OCI-LY1 (cell line): ENCODE data around the gene REL.

Experiments used
- H2AFZ ChIP-seq: fragments of 200-600 bp; sonication (generic), shearing (Covaris generic); 2 replicates; pipeline ENCODE4 v1.6.0; 2014; ENCODE audit warnings: antibody characterized with exemption, mild to moderate bottlenecking, low read length
- H3F3A ChIP-seq: fragments of 200-600 bp; sonication (generic), shearing (Covaris generic); 2 replicates; pipeline ENCODE4 v1.6.0; 2014; ENCODE audit warnings: mild to moderate bottlenecking, antibody characterized with exemption, low read length, moderate library complexity; ENCODE audit not compliant: insufficient read depth
- H3K27ac ChIP-seq: fragments of 200-600 bp; sonication (generic); 2 replicates; pipeline ENCODE4 v1.5.1; 2014; ENCODE audit warnings: low read length, mixed run types, mild to moderate bottlenecking, low read depth; ENCODE audit not compliant: poor library complexity, severe bottlenecking
- H3K27me3 ChIP-seq: fragments of 200-600 bp; sonication (generic); 2 replicates; pipeline ENCODE4 v1.6.0; 2014; ENCODE audit warnings: antibody characterized with exemption, mild to moderate bottlenecking, low read length, moderate library complexity; ENCODE audit not compliant: insufficient read depth
- H3K36me3 ChIP-seq: fragments of 200-600 bp; sonication (generic); 2 replicates; pipeline ENCODE4 v1.6.1; 2014; ENCODE audit warnings: mild to moderate bottlenecking, antibody characterized with exemption, low read length, moderate library complexity, mixed read lengths; ENCODE audit not compliant: insufficient read depth
- H3K4me1 ChIP-seq: fragments of 200-600 bp; sonication (generic); 2 replicates; pipeline ENCODE4 v1.5.1; 2014; ENCODE audit warnings: mild to moderate bottlenecking, low read length, moderate library complexity; ENCODE audit not compliant: insufficient read depth, severe bottlenecking
- H3K4me2 ChIP-seq: fragments of 200-600 bp; sonication (generic), shearing (Covaris generic); 2 replicates; pipeline ENCODE4 v1.6.1; 2014; ENCODE audit warnings: low read length
- H3K4me3 ChIP-seq: fragments of 200-600 bp; sonication (generic); 2 replicates; pipeline ENCODE4 v1.5.1; 2014; ENCODE audit warnings: low read length, low read depth, mild to moderate bottlenecking, mixed read lengths; ENCODE audit not compliant: poor library complexity, severe bottlenecking
- H3K79me2 ChIP-seq: fragments of 200-600 bp; shearing (Covaris generic); 2 replicates; pipeline ENCODE4 v1.6.1; 2016; ENCODE audit warnings: mixed run types, low read length, mixed read lengths; ENCODE audit not compliant: insufficient read depth
- H3K9ac ChIP-seq: fragments of 200-600 bp; sonication (generic), shearing (Covaris generic); 2 replicates; pipeline ENCODE4 v1.6.1; 2014; ENCODE audit warnings: mild to moderate bottlenecking, low read length, mixed read lengths
- H3K9me2 ChIP-seq: fragments of 200-600 bp; sonication (generic), shearing (Covaris generic); 2 replicates; pipeline ENCODE4 v1.6.1; 2014; ENCODE audit warnings: low read depth, mild to moderate bottlenecking, low read length, mixed read lengths
- H3K9me3 ChIP-seq: fragments of 200-600 bp; shearing (Covaris generic); 2 replicates; pipeline ENCODE4 v1.6.1; 2014; ENCODE audit warnings: low read length, mixed read lengths
- H4K20me1 ChIP-seq: fragments of 200-600 bp; sonication (generic), shearing (Covaris generic); 2 replicates; pipeline ENCODE4 v1.6.0; 2016; ENCODE audit warnings: mild to moderate bottlenecking, low read length; ENCODE audit not compliant: insufficient read depth
- EZH2 ChIP-seq: fragments of 200-600 bp; sonication (generic), shearing (Covaris generic); IDR thresholded peaks from 2 replicates; pipeline ENCODE4 v1.8.0; 2017; ENCODE audit warnings: borderline replicate concordance, mixed run types, mild to moderate bottlenecking, antibody characterized with exemption, low read length, moderate library complexity, mixed read lengths
- TF ChIP-seq, protein P1 (sequence below): fragments of 200-600 bp; sonication (generic), shearing (Covaris generic); IDR thresholded peaks from 2 replicates; pipeline ENCODE4 v1.5.1; 2017; ENCODE audit warnings: mild to moderate bottlenecking, antibody characterized with exemption, low read length, moderate library complexity, mixed read lengths

The REL gene

DNA sequence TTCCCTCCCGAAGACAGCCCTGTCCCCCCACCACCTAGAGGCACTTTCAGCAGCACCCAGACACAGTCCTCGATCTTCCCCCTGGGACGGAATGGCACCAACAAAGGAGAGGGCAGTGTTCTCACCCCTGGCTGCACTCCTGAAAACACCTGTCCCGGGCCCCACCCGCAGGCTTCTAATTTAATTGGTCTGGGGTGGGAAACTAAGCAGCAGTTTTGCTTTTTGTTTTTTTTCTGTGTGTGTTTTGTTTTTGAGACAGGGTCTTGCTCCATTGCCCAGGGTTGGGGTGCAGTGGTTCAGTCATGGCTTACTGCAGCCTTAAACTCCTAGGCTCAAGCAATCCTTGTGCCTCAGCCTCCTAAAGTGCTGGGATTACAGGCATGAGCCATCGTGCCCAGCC, 38.4 kb upstream of the REL start:
- Histone ChIP-seq H3K36me3 (no peaks in the 10 kb centered on the region; the same call in 1 of the 2 replicates), H3K27ac (peak overlapping the region; percentile 99), H3K4me3 (peak overlapping the region; percentile 43), H3F3A (peaks cover 26% of the 10 kb centered on the region), H3K4me2 (peak overlapping the region; percentile 60), H4K20me1 (no peaks in the 10 kb centered on the region), H3K4me1 (peaks cover 76% of the 10 kb centered on the region), H3K9ac (peak overlapping the region; percentile 78), H3K9me3 (no peaks in the 10 kb centered on the region), H3K9me2 (no peaks in the 10 kb centered on the region), H3K79me2 (no peaks in the 10 kb centered on the region), H2AFZ (no peak overlapping the region), H3K27me3 (no peaks in the 10 kb centered on the region)
- TF ChIP-seq EZH2: no peak
- TF ChIP-seq, protein P1, sequence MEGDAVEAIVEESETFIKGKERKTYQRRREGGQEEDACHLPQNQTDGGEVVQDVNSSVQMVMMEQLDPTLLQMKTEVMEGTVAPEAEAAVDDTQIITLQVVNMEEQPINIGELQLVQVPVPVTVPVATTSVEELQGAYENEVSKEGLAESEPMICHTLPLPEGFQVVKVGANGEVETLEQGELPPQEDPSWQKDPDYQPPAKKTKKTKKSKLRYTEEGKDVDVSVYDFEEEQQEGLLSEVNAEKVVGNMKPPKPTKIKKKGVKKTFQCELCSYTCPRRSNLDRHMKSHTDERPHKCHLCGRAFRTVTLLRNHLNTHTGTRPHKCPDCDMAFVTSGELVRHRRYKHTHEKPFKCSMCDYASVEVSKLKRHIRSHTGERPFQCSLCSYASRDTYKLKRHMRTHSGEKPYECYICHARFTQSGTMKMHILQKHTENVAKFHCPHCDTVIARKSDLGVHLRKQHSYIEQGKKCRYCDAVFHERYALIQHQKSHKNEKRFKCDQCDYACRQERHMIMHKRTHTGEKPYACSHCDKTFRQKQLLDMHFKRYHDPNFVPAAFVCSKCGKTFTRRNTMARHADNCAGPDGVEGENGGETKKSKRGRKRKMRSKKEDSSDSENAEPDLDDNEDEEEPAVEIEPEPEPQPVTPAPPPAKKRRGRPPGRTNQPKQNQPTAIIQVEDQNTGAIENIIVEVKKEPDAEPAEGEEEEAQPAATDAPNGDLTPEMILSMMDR: no peak

DNA sequence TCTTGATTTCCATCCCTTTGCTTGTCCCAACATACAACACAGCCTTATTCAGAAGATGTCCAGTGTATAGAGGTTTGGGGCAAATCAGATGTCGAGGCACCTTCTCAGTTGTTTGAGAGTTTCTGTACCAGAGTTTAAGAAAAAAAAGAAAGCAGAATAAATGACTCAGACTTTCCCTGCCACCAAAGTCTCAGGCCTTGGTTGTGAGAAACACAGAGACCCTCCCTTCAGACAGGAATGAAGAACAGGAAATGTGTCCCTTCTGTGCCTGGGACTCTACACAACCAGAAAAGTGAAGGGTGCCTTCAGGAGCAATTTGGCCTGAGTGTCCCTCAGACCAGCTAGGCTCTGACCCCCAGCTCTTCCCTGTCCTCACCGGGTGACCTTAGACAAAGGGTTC, 37.3 kb upstream of the REL start:
- Histone ChIP-seq H3K4me3 (no peak overlapping the region), H2AFZ (no peak overlapping the region), H3F3A (peaks cover 25% of the 10 kb centered on the region), H3K4me2 (peak overlapping the region; percentile 60; the same call in 1 of the 2 replicates), H3K27ac (peak overlapping the region; percentile 99), H3K9me3 (no peaks in the 10 kb centered on the region), H3K27me3 (no peaks in the 10 kb centered on the region), H3K9me2 (no peaks in the 10 kb centered on the region), H4K20me1 (no peaks in the 10 kb centered on the region), H3K9ac (peak overlapping the region; percentile 78; the same call in 1 of the 2 replicates), H3K4me1 (peaks cover 70% of the 10 kb centered on the region), H3K36me3 (no peaks in the 10 kb centered on the region), H3K79me2 (no peaks in the 10 kb centered on the region)
- TF ChIP-seq EZH2: no peak
- TF ChIP-seq, protein P1: no peak

DNA sequence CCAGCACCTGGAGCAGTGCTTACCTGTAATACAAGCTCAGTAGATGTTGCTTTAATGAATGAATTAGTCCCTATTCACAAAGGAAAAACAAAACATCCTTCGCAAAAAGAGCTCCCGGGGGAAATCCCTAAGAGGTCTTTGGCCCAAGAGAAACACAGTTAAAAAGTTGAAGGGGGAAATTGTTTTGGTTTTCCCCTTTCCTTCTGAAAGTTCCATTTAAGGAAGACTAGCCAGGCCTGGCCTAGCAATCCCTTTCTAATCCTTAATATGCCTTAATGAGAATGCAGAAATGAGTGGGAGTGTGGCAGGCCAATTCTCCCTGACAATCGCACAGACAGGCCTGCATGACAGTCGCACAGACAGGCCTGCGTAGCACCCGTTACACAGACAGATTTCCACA, 33.5 kb upstream of the REL start:
- Histone ChIP-seq H3K27ac (peak overlapping the region; percentile 48), H3K9ac (peak overlapping the region; percentile 28; the same call in 1 of the 2 replicates), H3K4me2 (no peak overlapping the region), H3K9me3 (no peaks in the 10 kb centered on the region), H3K27me3 (no peaks in the 10 kb centered on the region), H2AFZ (peak overlapping the region; percentile 60; the same call in 1 of the 2 replicates), H3K4me3 (no peak overlapping the region), H3K9me2 (no peaks in the 10 kb centered on the region), H3K4me1 (peaks cover 36% of the 10 kb centered on the region), H3K36me3 (no peaks in the 10 kb centered on the region), H4K20me1 (no peaks in the 10 kb centered on the region), H3F3A (no peaks in the 10 kb centered on the region), H3K79me2 (no peaks in the 10 kb centered on the region)
- TF ChIP-seq, protein P1: no peak
- TF ChIP-seq EZH2: no peak
